Activated naive CD8-positive, alpha-beta T cell treated with anti-CD3 and anti-CD28 coated beads, Interleukin-2, amount 50 U/mL, for 24 hours (primary cell): Measurements from ENCODE around the gene CDH9.
"Not testable (repeated sequence)": the region's sequence is repeated elsewhere in the genome, so short reads cannot be mapped to it uniquely, and the experiment has no call there.

Experiments
- ATAC-seq: fragments of 150-1000 bp; cut with Tn5 transposase; one replicate; pipeline ENCODE4 v1.10.0; 2021
- DNase-seq: peaks from one replicate; pipeline ENCODE4 v3.0.0; 2021
- H3K27ac Mint-ChIP-seq: one replicate; pipeline ENCODE4 v1.8.0; 2021; ENCODE audit warnings: mild to moderate bottlenecking, mixed read lengths
- H3K27me3 Mint-ChIP-seq: one replicate; pipeline ENCODE4 v1.8.0; 2021; ENCODE audit warnings: mixed read lengths
- H3K36me3 Mint-ChIP-seq: one replicate; pipeline ENCODE4 v1.8.0; 2021; ENCODE audit warnings: low read depth, mixed read lengths
- H3K4me1 Mint-ChIP-seq: one replicate; pipeline ENCODE4 v1.8.0; 2021; ENCODE audit warnings: mixed read lengths
- H3K4me3 Mint-ChIP-seq: one replicate; pipeline ENCODE4 v1.8.0; 2021; ENCODE audit warnings: mild to moderate bottlenecking, moderate library complexity, mixed read lengths
- H3K9me3 Mint-ChIP-seq: one replicate; pipeline ENCODE4 v1.8.0; 2021; ENCODE audit warnings: mixed read lengths

CDH9 gene

GRCh38 chr5:26894719-26895263 lies 143.6 kb downstream of the CDH9 start:
- Mint-ChIP-seq H3K27ac (no peak overlapping the region), H3K4me3 (no peak overlapping the region), H3K9me3 (peaks cover 6% of the 10 kb centered on the region), H3K27me3 (no peaks in the 10 kb centered on the region), H3K4me1 (no peaks in the 10 kb centered on the region), H3K36me3 (no peaks in the 10 kb centered on the region)
- DNase-seq, result no peak
- ATAC-seq, result no peak

- no peak for DNase-seq
- ATAC-seq, result no peak
- peaks cover 6% of the 10 kb centered on the region for H3K9me3 Mint-ChIP-seq
- no peak overlapping the region for H3K27ac Mint-ChIP-seq
- H3K27me3 Mint-ChIP-seq, result no peaks in the 10 kb centered on the region
- no peaks in the 10 kb centered on the region for H3K4me1 Mint-ChIP-seq
- H3K36me3 Mint-ChIP-seq, result no peaks in the 10 kb centered on the region
- no peak overlapping the region for H3K4me3 Mint-ChIP-seq
These were observed 145.3 kb downstream of the CDH9 start for GRCh38 chr5:26893078-26893477.

GRCh38 chr5:26889815-26890214 lies 148.6 kb downstream of the CDH9 start:
- Mint-ChIP-seq H3K27me3 (no peaks in the 10 kb centered on the region), H3K4me1 (no peaks in the 10 kb centered on the region), H3K27ac (no peak overlapping the region), H3K9me3 (no peaks in the 10 kb centered on the region), H3K36me3 (no peaks in the 10 kb centered on the region), H3K4me3 (no peak overlapping the region)
- ATAC-seq (no peak), DNase-seq (no peak)

- Mint-ChIP-seq H3K4me3 (no peak overlapping the region), H3K36me3 (no peaks in the 10 kb centered on the region), H3K27ac (no peak overlapping the region), H3K4me1 (no peaks in the 10 kb centered on the region), H3K27me3 (no peaks in the 10 kb centered on the region), H3K9me3 (no peaks in the 10 kb centered on the region)
- ATAC-seq, result no peak
- DNase-seq, result no peak
These were observed 153.9 kb downstream of the CDH9 start for GRCh38 chr5:26884481-26884880.

GRCh38 chr5:26883375-26883774 lies 155.0 kb downstream of the CDH9 start:
- Mint-ChIP-seq H3K27ac (no peak overlapping the region), H3K36me3 (no peaks in the 10 kb centered on the region), H3K9me3 (no peaks in the 10 kb centered on the region), H3K4me1 (no peaks in the 10 kb centered on the region), H3K4me3 (no peak overlapping the region), H3K27me3 (no peaks in the 10 kb centered on the region)
- no peak for DNase-seq
- no peak for ATAC-seq

GRCh38 chr5:26881901-26882300 lies 156.5 kb downstream of the CDH9 start:
- ATAC-seq, result no peak
- Mint-ChIP-seq H3K36me3 (no peaks in the 10 kb centered on the region), H3K27ac (no peak overlapping the region), H3K4me3 (no peak overlapping the region), H3K4me1 (no peaks in the 10 kb centered on the region), H3K27me3 (no peaks in the 10 kb centered on the region), H3K9me3 (no peaks in the 10 kb centered on the region)
- no peak for DNase-seq

- Mint-ChIP-seq H3K4me1 (no peaks in the 10 kb centered on the region), H3K36me3 (no peaks in the 10 kb centered on the region), H3K27me3 (no peaks in the 10 kb centered on the region), H3K4me3 (no peak overlapping the region), H3K27ac (no peak overlapping the region), H3K9me3 (no peaks in the 10 kb centered on the region)
- DNase-seq (no peak), ATAC-seq (no peak)
These were observed 161.2 kb downstream of the CDH9 start for GRCh38 chr5:26877154-26877553.

- Mint-ChIP-seq H3K4me3 (no peak overlapping the region), H3K9me3 (no peaks in the 10 kb centered on the region), H3K27me3 (no peaks in the 10 kb centered on the region), H3K36me3 (no peaks in the 10 kb centered on the region), H3K27ac (no peak overlapping the region), H3K4me1 (no peaks in the 10 kb centered on the region)
- ATAC-seq (no peak), DNase-seq (no peak)
These were observed 166.0 kb downstream of the CDH9 start for GRCh38 chr5:26872337-26872736.

- peaks cover 5% of the 10 kb centered on the region for H3K9me3 Mint-ChIP-seq
- DNase-seq (no peak), ATAC-seq (no peak)
- no peaks in the 10 kb centered on the region for H3K36me3 Mint-ChIP-seq
- H3K4me3 Mint-ChIP-seq, result no peak overlapping the region
- H3K4me1 Mint-ChIP-seq, result no peaks in the 10 kb centered on the region
- H3K27me3 Mint-ChIP-seq, result no peaks in the 10 kb centered on the region
- no peak overlapping the region for H3K27ac Mint-ChIP-seq
These were observed 168.6 kb downstream of the CDH9 start for GRCh38 chr5:26869781-26870180.

GRCh38 chr5:26868504-26868903 lies 169.9 kb downstream of the CDH9 start:
- no peaks in the 10 kb centered on the region for H3K4me1 Mint-ChIP-seq
- ATAC-seq (no peak), DNase-seq (no peak)
- no peak overlapping the region for H3K27ac Mint-ChIP-seq
- H3K27me3 Mint-ChIP-seq, result no peaks in the 10 kb centered on the region
- H3K36me3 Mint-ChIP-seq, result no peaks in the 10 kb centered on the region
- H3K9me3 Mint-ChIP-seq, result peaks cover 5% of the 10 kb centered on the region
- no peak overlapping the region for H3K4me3 Mint-ChIP-seq

- no peak overlapping the region for H3K27ac Mint-ChIP-seq
- ATAC-seq (no peak), DNase-seq (no peak)
- peaks cover 17% of the 10 kb centered on the region for H3K9me3 Mint-ChIP-seq
- no peaks in the 10 kb centered on the region for H3K4me1 Mint-ChIP-seq
- H3K27me3 Mint-ChIP-seq, result no peaks in the 10 kb centered on the region
- H3K36me3 Mint-ChIP-seq, result no peaks in the 10 kb centered on the region
- H3K4me3 Mint-ChIP-seq, result no peak overlapping the region
These were observed 174.3 kb downstream of the CDH9 start for GRCh38 chr5:26864061-26864460.

- Mint-ChIP-seq H3K27ac (no peak overlapping the region), H3K9me3 (peaks cover 51% of the 10 kb centered on the region)
These were observed 182.1 kb downstream of the CDH9 start for GRCh38 chr5:26856238-26856637.

GRCh38 chr5:26852450-26852849 lies 185.9 kb downstream of the CDH9 start:
- H3K9me3 Mint-ChIP-seq, result peaks cover 39% of the 10 kb centered on the region
- H3K36me3 Mint-ChIP-seq, H3K4me3 Mint-ChIP-seq, H3K4me1 Mint-ChIP-seq, ATAC-seq, H3K27me3 Mint-ChIP-seq, DNase-seq, H3K27ac Mint-ChIP-seq: not testable (repeated sequence)

More at GRCh38 chr5:26856238-26856637, 182.1 kb downstream of the CDH9 start:
- no peak overlapping the region for H3K4me3 Mint-ChIP-seq
- no peaks in the 10 kb centered on the region for H3K27me3 Mint-ChIP-seq
- ATAC-seq (no peak), DNase-seq (no peak)
- H3K36me3 Mint-ChIP-seq, result no peaks in the 10 kb centered on the region
- H3K4me1 Mint-ChIP-seq, result no peaks in the 10 kb centered on the region

GRCh38 chr5:26847041-26847736 lies 191.2 kb downstream of the CDH9 start:
- H3K27me3 Mint-ChIP-seq, result no peaks in the 10 kb centered on the region
- H3K36me3 Mint-ChIP-seq, result no peaks in the 10 kb centered on the region
- no peaks in the 10 kb centered on the region for H3K4me1 Mint-ChIP-seq
- no peak for ATAC-seq
- no peak for DNase-seq
- H3K27ac Mint-ChIP-seq, result no peak overlapping the region
- peaks cover 25% of the 10 kb centered on the region for H3K9me3 Mint-ChIP-seq
- H3K4me3 Mint-ChIP-seq, result no peak overlapping the region

GRCh38 chr5:26843677-26844076 lies 194.7 kb downstream of the CDH9 start:
- Mint-ChIP-seq H3K27me3 (no peaks in the 10 kb centered on the region), H3K27ac (no peak overlapping the region), H3K4me3 (no peak overlapping the region), H3K4me1 (no peaks in the 10 kb centered on the region), H3K9me3 (peaks cover 16% of the 10 kb centered on the region), H3K36me3 (no peaks in the 10 kb centered on the region)
- ATAC-seq (no peak), DNase-seq (no peak)

- no peak overlapping the region for H3K27ac Mint-ChIP-seq
- H3K9me3 Mint-ChIP-seq, result peaks cover 39% of the 10 kb centered on the region
- no peaks in the 10 kb centered on the region for H3K27me3 Mint-ChIP-seq
- no peak for ATAC-seq
- no peak overlapping the region for H3K4me3 Mint-ChIP-seq
- H3K4me1 Mint-ChIP-seq, result no peaks in the 10 kb centered on the region
- no peaks in the 10 kb centered on the region for H3K36me3 Mint-ChIP-seq
- no peak for DNase-seq
These were observed 204.8 kb downstream of the CDH9 start for GRCh38 chr5:26833596-26833995.
